Kidney glomerular epithelial cell (primary cell): Measurements from ENCODE around the gene VPS52.
"Not testable (repeated sequence)": the region's sequence is repeated elsewhere in the genome, so short reads cannot be mapped to it uniquely, and the experiment has no call there.

Experiments used
- DNase-seq: peaks from one replicate; lab custom pipeline; 2025; lab: John Stamatoyannopoulos, UW

VPS52 gene

DNA sequence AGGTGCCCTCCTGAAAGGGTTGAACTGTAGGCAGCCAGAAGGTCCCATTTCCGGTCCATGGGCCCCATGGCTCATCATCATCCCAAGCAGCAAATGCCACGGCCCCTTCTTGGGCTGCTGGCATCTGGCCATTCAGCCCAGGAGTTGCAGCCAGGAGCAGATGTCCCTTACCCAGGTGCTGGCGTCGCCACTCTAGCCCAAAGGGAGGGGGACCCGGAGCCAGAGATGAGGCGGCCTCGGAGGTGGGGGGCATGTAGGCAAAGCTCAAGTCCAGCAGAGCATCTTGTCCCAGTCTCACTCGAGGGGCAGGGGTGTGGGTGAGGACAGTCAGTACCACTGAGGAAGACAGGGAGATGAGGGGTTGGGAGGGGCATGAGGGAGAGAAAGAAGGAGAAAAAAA lies 33.4 kb upstream of the VPS52 start:
- no peak for DNase-seq

GRCh38 chr6:33304216-33304615 lies 32.5 kb upstream of the VPS52 start:
- no peak for DNase-seq

DNA sequence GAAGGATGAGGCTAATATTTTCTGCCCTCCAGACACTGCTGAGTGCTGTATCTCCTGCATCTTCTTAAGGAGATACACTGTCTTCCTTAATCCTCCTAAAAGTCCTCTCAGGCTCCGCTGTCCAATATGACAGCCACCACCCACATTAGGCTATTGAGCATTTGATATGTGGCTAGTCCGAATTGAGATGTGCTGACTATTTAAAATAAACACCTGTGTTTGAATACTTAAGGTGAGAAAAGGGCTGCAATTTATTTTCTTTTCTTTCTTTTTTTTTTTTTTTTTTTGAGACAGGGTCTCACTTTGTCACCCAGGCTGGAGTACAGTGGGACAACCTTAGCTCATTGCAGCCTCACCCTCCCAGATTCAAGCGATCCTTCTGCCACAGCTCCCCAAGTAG lies 30.2 kb upstream of the VPS52 start:
- no peak for DNase-seq

GRCh38 chr6:33299237-33299944 lies 27.7 kb upstream of the VPS52 start:
- peak; percentile 91 for DNase-seq

GRCh38 chr6:33298773-33299236 lies 27.1 kb upstream of the VPS52 start, which contains the start of gene RGL2:
Gene RGL2, minus strand, starts transcription at chr6:33298942. Its CDS starts 332 bp downstream, at chr6:33298610.
- no peak for DNase-seq

GRCh38 chr6:33297956-33298772 lies 26.5 kb upstream of the VPS52 start:
- DNase-seq = peak; percentile 76

- no peak for DNase-seq
These were observed 25.8 kb upstream of the VPS52 start for GRCh38 chr6:33297406-33297955.

GRCh38 chr6:33296797-33297405 lies 25.2 kb upstream of the VPS52 start:
- DNase-seq = no peak

- DNase-seq = no peak
These were observed 24.1 kb upstream of the VPS52 start for GRCh38 chr6:33295621-33296369.

GRCh38 chr6:33294086-33294823 lies 22.6 kb upstream of the VPS52 start:
- no peak for DNase-seq

GRCh38 chr6:33292996-33293682 lies 21.5 kb upstream of the VPS52 start:
- no peak for DNase-seq

DNA sequence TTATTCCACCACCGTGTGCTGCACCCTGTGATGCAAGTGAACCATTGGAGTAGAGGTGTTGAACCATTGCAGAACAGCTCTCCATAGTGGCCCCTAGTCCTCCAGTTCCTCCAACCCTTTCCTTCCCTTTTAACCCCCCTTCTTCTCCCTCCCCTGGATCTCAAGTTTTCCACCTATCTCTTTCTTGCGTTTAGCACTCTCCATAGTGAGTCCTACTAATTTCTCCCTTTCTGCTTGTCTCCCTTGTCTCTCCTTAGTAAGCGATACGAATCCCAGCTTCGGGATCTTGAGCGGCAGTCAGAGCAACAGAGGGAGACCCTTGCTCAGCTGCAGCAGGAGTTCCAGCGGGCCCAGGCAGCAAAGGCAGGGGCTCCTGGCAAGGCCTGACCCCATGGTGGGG lies 18.8 kb upstream of the VPS52 start:
- no peak for DNase-seq

DNA sequence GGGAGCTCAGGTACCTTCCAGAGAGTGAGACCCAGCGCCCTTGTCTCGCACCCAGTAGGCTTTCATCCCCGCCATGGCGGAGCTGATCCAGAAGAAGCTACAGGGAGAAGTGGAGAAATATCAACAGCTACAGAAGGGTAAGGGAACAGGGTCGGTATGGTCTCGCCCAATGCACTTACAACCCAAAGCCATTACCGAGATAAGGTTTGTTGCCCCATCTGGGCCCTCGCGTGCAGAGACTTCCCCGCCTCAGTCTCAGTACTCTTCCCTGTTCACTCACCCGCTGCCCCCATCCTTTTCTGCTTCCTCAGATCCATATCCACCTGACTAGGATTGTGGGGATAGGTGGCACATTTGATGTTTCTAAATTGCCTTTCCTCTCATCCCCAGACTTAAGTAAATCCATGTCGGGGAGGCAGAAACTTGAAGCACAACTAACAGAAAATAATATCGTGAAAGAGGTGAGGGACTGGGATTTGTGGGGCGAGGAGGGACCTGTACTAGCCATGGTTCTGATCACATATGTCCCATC lies 18.2 kb upstream of the VPS52 start:
- DNase-seq = no peak

DNA sequence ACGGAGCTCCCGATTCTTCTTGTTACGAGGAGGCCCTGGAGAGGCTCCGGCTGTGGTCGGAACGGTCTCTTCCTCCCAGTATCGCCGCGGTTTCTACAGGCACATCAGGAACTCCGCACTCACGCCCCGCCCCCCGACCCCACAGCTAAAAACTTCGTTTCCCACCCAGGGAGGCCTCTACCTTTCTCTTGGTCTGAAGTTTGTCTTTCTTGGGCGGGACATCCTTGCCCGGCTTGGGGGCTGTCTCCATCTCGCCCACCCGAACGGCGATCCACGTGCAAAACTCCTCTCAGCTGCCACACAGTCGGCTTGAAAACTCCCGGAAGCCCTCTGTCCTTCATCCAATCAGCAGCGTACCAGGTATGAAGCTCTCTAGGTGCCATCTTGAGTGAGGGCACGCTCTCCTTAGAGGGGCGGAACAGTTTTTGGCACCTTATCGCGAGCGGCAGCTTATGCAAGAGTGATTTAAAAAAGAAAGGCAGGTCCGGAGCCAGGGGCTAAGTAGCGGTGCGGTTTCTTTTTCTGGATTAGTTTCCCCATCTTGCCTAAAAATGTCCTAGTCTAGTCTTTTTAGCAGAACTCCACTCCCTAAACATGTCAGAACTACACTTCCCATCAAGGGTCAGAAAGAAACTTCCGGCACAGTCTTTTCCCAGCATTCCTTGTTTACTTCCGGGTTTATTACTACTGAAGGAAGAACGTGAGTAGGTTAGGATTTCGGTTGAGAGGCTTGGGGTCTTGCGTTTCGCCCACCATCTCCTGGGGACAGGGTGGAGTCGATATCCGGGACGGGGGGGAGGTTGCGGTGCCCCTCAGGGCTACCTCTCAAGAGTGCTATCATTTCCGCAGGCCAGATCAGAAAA lies 17.5 kb upstream of the VPS52 start, which contains the start of the genes PFDN6 and WDR46:
Gene PFDN6 (plus strand): TSS at position 681 of the 863 bp plus-strand sequence. CDS start 256 bp downstream, outside the sequence.
Gene WDR46 (minus strand): TSS at position 319 of the 863 bp plus-strand sequence. CDS start 69 bp downstream, at position 250.
- DNase-seq = peak; percentile 98

DNA sequence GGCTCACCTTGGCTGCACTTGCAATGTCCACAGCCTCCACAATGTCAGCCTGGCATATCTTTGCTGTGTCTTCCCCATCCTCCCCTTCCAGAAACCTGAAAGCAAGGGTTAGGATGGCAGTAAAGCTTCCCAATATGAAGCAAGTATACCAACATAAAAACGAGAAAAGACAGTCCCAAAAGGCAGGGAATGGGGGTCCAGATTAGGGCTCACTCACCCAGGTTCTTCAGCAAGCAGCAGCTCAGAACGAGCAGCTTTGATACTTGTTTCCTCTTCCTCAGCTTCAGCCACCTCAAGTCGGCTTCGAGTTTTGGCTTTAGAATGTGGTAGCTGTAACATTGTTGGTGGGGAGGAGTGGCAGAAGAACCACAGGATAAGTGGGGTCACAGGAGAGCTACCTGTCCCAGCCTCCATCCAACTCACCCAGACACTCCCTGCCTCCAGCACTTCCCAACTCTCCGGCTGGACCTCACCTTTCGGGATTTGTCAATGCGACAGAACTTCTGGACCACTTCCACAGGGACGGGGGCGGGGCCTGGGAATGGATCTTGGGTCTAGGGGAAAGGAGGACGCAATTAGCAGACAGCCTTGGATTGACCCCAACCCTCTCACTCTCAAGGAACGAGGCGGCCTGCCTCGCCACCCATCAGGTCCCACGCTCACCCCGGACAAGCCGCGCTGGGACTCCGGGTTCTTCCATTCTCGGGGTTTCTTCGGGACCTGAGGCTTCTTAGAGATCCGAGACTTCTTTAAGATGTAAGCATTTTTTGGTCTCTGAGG lies 16.7 kb upstream of the VPS52 start:
- DNase-seq = no peak

GRCh38 chr6:33286946-33287914 lies 15.6 kb upstream of the VPS52 start:
- no peak for DNase-seq

GRCh38 chr6:33285214-33285613 lies 13.5 kb upstream of the VPS52 start:
- not testable (repeated sequence) for DNase-seq
